GM19240 (cell line): ENCODE measurements around the gene RTN4RL2.
"Not testable (repeated sequence)": the region's sequence is repeated elsewhere in the genome, so short reads cannot be mapped to it uniquely, and the experiment has no call there.

Experiments used
- DNase-seq: peaks from one replicate; pipeline ENCODE4 v3.0.0; 2011; ENCODE audit warnings: low spot score; ENCODE audit not compliant: insufficient read length

The RTN4RL2 gene

DNA sequence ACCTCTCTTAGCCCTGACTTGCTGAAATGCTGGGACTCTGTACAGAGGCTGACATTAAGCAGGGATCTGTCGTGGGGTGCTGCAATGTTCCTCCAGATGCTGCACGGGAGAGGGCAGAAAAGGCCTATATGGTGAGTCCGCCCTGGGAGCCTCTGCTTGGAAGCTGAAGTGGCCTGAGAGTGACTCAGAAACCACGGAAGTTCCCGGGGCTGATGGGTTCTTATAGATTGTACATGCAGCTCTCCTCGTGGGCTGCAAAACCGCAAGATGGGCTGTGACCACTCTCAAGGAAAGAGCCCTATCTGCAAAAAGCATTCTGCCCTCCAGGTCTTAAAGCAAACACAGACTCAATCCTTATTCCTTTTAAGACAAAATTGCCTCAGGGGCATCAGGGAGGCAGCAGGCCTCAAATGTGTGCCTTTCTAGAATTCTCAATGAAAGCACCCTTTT lies 27.6 kb upstream of the RTN4RL2 start:
- no peak for DNase-seq

GRCh38 chr11:57434640-57435546 lies 25.4 kb upstream of the RTN4RL2 start:
- no peak for DNase-seq

DNA sequence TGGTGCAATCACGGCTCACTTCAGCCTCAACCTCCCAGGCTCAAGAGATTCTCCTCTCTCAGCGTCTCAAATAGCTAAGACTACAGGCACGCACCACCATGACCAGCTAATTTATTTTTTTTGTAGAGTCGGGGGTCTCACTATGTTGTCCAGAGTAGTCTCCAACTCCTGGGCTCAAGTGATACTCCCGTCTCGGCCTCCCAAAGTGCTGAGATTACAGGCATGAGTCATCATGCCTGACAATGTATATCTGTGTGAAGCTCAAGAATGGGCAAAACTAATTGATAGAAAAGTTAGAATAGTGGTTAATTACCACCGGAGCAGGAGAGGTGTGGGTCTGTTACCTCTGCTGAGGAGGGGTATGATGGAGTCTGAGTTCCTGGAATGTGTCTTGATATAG lies 24.3 kb upstream of the RTN4RL2 start:
- no peak for DNase-seq

- DNase-seq: no peak
Measured at GRCh38 chr11:57438345-57439285, 21.7 kb upstream of the RTN4RL2 start.

GRCh38 chr11:57439786-57440185 lies 20.5 kb upstream of the RTN4RL2 start:
- no peak for DNase-seq

DNA sequence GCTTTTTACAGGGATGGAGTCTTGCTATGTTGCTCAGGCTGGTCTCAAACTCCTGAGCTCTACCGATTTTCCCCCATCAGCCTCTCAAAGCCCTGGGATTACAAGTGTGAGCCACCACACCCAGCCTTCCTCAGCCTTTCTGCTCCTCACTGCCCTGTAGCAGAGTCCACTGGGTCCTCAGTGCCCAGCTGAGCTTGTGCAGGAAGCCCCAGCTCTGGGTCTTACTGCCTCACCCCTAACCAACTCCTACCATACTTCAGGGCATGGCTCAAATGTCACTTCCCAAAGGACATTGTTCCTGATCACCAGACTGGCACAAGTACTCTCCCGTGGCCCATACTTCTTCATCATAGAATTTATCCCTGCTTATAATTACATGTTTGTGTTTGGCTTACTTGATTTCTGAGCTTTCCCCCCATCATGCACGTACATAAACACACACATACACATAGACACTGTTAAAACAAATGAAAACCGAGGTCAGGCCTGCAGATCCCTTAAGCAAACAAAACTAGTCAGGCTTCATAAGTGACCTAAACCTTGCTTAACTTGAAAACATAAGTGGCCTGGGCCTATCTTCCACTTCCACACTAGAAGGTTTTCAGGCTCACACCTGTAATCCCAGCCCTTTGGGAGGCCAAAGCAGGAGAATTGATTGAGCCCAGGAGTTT lies 19.4 kb upstream of the RTN4RL2 start:
- DNase-seq: no peak

DNA sequence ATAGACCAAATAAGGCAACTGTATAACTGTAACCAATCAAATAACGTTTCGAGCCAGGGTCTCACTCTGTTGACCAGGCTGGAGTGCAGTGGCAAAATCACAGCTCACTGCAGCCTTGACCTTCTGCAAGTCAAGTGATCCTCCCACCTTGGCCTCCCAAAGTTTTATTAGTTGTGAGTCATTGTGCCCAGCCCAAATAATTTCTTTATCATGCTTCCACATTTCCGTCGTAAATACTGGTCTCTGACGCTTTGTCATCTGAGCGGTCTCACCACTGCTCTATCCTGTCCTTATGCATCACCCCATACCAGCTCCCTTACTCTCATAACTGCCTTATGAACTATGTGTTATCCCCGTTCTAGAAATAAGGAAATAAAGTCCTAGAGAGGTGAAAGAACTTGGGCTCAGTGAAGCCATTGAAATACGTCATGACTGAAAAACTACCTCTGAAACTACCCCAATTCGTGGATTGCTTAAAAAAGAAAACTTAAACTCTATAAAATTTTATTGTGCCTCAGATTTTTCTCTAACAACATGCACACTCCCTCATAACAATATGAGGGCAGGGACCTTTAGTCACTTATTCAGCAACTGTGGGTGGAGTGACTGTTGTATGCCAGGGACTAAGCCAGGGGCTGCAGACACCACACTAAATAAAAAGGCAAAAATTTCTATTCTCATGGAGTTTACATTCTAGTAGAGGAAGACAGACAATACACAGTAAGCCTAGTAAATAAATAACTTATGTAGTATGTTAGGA lies 15.8 kb upstream of the RTN4RL2 start:
- no peak for DNase-seq

DNA sequence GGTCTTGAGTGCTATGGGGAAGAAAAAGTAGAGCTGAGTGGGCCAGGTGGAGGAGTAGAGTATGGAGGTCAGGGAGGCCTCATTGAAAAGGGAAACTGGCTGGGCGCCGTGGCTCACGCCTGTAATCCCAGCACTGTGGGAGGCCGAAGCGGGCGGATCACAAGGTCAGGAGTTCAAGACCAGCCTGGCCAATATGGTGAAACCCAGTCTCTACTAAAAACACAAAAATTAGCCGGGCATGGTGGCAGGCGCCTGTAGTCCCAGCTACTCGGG lies 15.3 kb upstream of the RTN4RL2 start:
- DNase-seq: not testable (repeated sequence)

DNA sequence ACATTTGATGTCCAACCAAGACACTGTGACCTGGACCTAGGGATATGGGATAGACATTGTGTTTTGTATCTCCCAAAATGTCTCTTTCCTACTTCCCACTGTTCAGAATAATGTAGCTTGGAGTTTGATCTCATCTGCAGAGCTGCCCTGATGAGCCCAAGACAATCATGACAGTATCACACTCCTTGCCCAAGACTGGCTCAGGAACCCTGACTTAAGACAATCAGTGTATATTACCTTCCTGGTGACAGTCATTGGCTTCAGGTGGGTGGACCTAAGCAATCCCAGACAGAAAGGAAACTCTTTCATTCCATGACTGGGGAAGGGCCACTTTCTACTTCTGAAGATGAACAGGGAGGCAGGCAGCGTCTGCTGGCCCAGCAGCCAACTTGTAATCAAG lies 14.3 kb upstream of the RTN4RL2 start:
- DNase-seq: no peak

DNA sequence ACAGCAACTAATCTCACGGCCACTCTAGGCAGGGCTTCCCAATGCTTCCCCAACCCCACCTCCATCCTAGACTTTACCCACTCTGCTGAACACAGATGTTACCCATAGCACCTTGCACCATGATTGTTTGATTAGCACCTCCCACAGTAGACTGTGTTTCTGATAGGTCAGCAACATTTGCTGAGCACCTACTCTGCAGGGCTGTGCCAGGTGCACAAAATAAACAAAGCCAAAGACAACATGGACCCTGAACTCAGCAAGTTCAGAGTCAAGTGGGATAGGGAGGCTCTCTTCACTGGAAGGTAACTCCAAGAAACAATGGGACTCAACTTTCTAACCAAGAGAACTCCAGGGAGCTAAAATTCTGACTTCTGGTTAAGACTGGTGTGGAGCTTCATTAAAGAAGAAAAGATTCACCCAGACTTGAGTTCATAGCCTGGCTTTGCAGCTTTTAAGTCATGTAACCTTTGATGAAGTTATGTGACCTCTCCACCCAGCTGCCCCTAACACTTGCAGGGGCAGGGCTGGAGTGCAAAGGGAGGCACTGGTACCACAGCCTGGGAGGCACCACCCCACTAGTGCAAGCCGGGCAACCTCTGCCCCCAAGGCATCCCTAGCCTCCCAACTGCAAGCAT lies 6.7 kb upstream of the RTN4RL2 start:
- DNase-seq: no peak

DNA sequence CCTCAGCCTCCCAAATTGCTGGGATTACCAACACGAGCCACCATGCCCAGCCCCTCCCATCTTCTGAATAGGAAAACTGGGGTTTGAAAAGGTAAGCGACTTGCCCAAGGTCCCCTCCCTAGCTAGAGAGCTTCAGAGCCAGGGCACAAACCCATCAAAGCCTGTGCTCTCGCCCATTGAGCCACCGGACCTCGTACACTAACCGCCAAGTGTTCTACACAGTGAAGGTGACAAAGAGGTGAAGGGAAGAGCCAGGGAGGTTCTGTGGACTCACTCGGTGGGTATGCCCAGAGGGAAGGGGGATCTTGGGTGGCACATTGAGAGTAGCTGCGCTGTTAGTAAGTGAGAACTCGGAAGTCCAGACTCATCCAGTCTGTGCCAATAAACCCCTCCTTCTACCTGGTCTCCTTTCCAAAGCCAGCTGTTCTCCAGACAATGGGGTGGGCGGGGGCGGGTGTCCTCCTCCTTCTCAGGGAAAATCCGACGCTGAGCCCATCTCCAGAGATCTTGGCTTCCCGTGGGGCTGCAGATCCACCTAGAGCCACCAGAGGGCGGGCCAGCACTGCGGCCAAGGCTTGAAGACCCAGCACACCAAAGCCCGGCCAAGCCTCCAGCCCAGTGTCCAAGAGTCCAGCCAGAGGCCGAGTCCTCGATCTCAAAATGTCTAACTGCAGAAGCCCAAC lies 3.2 kb upstream of the RTN4RL2 start:
- DNase-seq: peak; percentile 73

DNA sequence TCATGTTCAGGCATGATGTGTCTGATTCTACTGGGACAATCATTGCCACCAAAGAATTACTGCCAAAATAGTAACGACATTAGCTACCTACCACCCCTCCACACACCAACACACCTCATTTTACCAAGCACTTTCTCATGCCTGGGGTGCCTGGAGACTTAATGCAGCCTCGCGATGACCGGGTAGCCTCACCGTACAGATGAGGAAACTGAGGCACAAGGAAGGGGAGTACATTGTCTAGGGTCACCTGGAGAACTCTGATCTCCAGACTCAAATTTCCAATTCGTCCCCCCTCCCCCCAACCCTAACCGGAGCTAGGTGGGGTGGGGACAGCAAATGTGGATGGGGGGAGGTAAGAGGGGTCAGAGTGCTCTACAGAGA lies 2.7 kb upstream of the RTN4RL2 start:
- DNase-seq: no peak

GRCh38 chr11:57458060-57458409 lies 2.3 kb upstream of the RTN4RL2 start:
- no peak for DNase-seq

- no peak for DNase-seq
Measured at GRCh38 chr11:57458410-57459163, 1.7 kb upstream of the RTN4RL2 start.

DNA sequence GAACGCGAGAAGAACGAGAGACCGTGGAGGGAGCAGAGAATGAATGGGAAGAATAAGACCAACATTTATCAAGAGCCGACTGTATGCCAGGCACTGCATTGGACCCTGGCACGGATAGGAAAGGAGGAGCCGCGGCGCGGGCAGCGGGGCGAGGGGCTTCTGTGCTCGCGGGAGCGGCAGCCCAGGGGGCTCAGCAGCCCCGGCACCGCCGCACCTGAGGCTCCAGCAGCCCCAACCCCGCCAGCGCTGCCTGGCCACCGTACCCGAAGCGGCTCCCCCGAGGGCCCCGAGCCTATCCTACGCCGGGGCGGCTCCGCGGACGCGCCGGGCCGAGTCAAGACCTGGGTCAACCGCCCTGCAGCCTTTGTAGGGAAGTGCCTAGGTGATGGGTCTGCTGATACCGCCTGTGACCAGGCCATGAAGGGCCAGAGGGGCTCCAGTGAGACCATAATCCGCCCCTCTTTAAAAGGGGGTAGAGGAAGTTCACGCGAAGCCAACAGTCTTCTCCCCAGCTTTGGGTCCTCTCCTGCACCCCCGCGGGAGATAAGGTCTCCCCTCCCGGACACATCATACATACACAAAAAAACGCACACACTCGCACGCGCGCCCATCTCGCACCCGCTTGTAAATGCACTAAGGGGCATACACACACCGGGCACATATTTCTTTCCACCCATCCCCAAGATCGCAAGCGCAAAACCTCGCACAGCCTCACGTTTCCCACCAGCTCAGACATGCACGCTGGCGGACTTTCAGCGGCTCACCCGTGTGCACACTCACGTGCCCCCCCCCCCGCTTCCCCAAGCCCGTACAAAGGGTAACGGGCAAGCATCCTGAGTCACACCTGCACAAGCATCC lies 935 bp upstream of the RTN4RL2 start:
- no peak for DNase-seq

- no peak for DNase-seq
Measured at GRCh38 chr11:57460758-57461749, 726 bp downstream of the RTN4RL2 start.

GRCh38 chr11:57461841-57462489 lies 1.6 kb downstream of the RTN4RL2 start:
- no peak for DNase-seq
